Liver (tissue), 9 donors: Measurements from ENCODE around the gene VSIG2. TPM values are rescaled to one million over a fixed set of nuclear protein-coding genes. Genes with fewer than 3 reads are reported as not detected.

Source experiments
- DNase-seq: peaks from one replicate; pipeline ENCODE4 v3.0.0-alpha.2; 2017; ENCODE audit warnings: low spot score
- H3K27ac ChIP-seq, 2 donors: one replicate each; pipeline ENCODE4 v1.7.0; 2013; ENCODE audit warnings: inconsistent platforms in 2 of 2, low read length in 2 of 2, control low read depth in 1 of 2, low read depth in 1 of 2, mild to moderate bottlenecking in 1 of 2
- H3K27me3 ChIP-seq, 4 donors: one replicate each; pipeline versions ENCODE4 v1.6.1 to v1.7.0; 2013; ENCODE audit warnings: low read length in 3 of 4, inconsistent platforms in 1 of 4, mild to moderate bottlenecking in 1 of 4, moderate library complexity in 1 of 4; ENCODE audit not compliant: control insufficient read depth in 4 of 4, insufficient read depth in 4 of 4
- H3K36me3 ChIP-seq, 4 donors: one replicate each; pipeline versions ENCODE4 v1.6.1 to v1.7.0; 2013; ENCODE audit warnings: low read length in 3 of 4, mild to moderate bottlenecking in 3 of 4, low read depth in 1 of 4, moderate library complexity in 1 of 4; ENCODE audit not compliant: control insufficient read depth in 4 of 4, insufficient read depth in 3 of 4
- H3K4me1 ChIP-seq, 4 donors: one replicate each; pipeline versions ENCODE4 v1.6.1 to v1.7.0; 2013; ENCODE audit warnings: low read length in 3 of 4, mild to moderate bottlenecking in 3 of 4, moderate library complexity in 1 of 4; ENCODE audit not compliant: control insufficient read depth in 4 of 4, insufficient read depth in 4 of 4
- H3K4me3 ChIP-seq, 3 donors: one replicate each; pipeline versions ENCODE4 v1.6.1 to v1.7.0; 2013; ENCODE audit warnings: low read length in 3 of 3, control low read depth in 1 of 3, low read depth in 1 of 3, mild to moderate bottlenecking in 1 of 3
- H3K9ac ChIP-seq, 2 donors: one replicate each; pipeline ENCODE4 v1.7.0; 2013; ENCODE audit warnings: low read length in 2 of 2, mild to moderate bottlenecking in 2 of 2, moderate library complexity in 2 of 2, control low read depth in 1 of 2, low read depth in 1 of 2
- H3K9me3 ChIP-seq, 4 donors: one replicate each; pipeline versions ENCODE4 v1.6.1 to v1.7.0; 2013; ENCODE audit warnings: low read length in 3 of 4; ENCODE audit not compliant: control insufficient read depth in 4 of 4
- GABPA ChIP-seq, 2 donors: IDR thresholded peaks in 1 of 2; conservative IDR thresholded peaks in 1 of 2; 2 replicates each; pipeline ENCODE4 v1.6.1; 2016; ENCODE audit warnings: antibody characterized with exemption in 2 of 2, mild to moderate bottlenecking in 1 of 2, moderate library complexity in 1 of 2
- HNF4A ChIP-seq, 2 donors: conservative IDR thresholded peaks; 2 replicates each; pipeline ENCODE4 v1.6.1; 2016; ENCODE audit warnings: antibody characterized with exemption in 2 of 2, mild to moderate bottlenecking in 2 of 2
- HNF4G ChIP-seq: IDR thresholded peaks from 2 replicates; pipeline ENCODE4 v1.6.1; 2016; ENCODE audit warnings: antibody characterized with exemption
- REST ChIP-seq: IDR thresholded peaks from 2 replicates; pipeline ENCODE4 v1.6.1; 2016; ENCODE audit warnings: antibody characterized with exemption, mild to moderate bottlenecking
- TAF1 ChIP-seq: conservative IDR thresholded peaks from 2 replicates; pipeline ENCODE4 v1.6.1; 2016; ENCODE audit warnings: antibody characterized with exemption, mild to moderate bottlenecking
- WGBS: extraction: QIAGEN DNeasy Blood & Tissue Kit; methylation state at CpG from one replicate; pipeline ENCODE4 v1.1.7; 2013; 5-methylcytosine and 5-hydroxymethylcytosine counted together
- polyA plus RNA-seq, 2 donors: library from polyadenylated mRNA; stranded (reverse) in 1 of 2; unstranded in 1 of 2; fragments of 200-250 nt in 1 of 2; fragments of >200 nt in 1 of 2; fragmentation: Nextera tagmentation in 1 of 2; extraction: Ambion mirVana in 1 of 2; gene quantifications; one replicate each; pipeline versions ENCODE4 v1.2.1 to v1.2.3, GENCODE V29; 2013 to 2015
- total RNA-seq, 2 donors: library from RNA; depleted of rRNA; stranded (reverse); fragments of >200 nt; gene quantifications; one replicate each; pipeline ENCODE4 v1.2.3, GENCODE V29; 2014
- TF ChIP-seq, protein P1 (sequence below): IDR thresholded peaks from 2 replicates; pipeline ENCODE4 v1.6.1; 2016; ENCODE audit warnings: antibody characterized with exemption
- TF ChIP-seq, protein P2 (sequence below): fragments of 150-350 bp; IDR thresholded peaks from 2 replicates; pipeline ENCODE4 v1.5.1; 2017; ENCODE audit warnings: improper control_type of control experiment, low read depth, low read length; ENCODE audit not compliant: missing input control
- donor health status: healthy.
- donor health status: healthy.
- donor health status: healthy.
- donor health status: healthy.
- donor health status: healthy.

Gene VSIG2
- total and polyA plus RNA-seq, 4 donors = 0.51 to 1.3 (median 0.75) TPM; not detected in 1

DNA sequence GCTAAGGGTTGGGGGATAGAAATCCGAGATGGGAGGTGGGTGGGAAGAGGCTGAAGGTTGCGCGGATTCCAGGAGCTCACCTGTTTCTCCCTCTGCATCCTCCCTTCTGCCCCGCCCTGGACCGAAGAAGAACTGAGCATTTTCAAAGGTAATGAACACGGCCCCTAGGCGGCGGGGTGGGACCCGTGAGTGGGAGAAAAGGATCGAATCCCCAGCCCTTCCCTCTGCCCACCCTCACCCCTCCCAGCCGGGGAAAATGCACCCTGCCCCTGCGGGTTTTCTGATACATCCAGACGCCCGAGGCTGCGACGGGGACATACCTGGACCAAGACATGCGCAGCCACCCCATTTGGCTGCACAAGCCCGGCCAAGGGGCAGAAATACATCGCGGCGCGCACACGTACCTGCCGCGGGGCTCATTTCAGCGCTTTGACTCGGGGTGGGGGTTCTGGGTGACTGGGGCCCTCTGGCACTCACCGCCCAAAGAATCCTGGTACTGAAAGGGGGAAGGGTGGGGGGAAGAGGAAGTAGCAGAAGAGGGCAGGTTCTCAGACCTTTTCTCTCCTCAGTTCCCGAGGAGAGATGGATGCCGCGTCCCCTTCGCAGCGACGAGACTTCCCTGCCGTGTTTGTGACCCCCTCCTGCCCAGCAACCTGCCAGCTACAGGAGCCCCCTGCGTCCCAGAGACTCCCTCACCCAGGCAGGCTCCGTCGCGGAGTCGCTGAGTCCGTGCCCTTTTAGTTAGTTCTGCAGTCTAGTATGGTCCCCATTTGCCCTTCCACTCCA, 6.0 kb downstream of the VSIG2 start:
- peaks cover 0 to 10% (median under 1%) of the 10 kb centered on the region in 4 donors for H3K27me3 ChIP-seq
- peak overlapping the region; percentile 21 to 61 for H3K27ac ChIP-seq

More for the DNA sequence above, 6.0 kb downstream of the VSIG2 start:
- Histone ChIP-seq H3K4me1 (peaks cover 9 to 15% (median 9%) of the 10 kb centered on the region in 4 donors), H3K9ac (peak overlapping the region; percentile 28 to 48), H3K4me3 (peak overlapping the region; percentile 43 to 65 (median 49)), H3K36me3 (no peaks in the 10 kb centered on the region), H3K9me3 (no peaks in the 10 kb centered on the region)
- no peak for DNase-seq
- 5% methylated on average over 41 of the region's 41 CpGs for WGBS
- TF ChIP-seq TAF1 = no peak
- no peak for TF ChIP-seq HNF4G
- no peak for TF ChIP-seq GABPA (IDR thresholded peaks at IDR 0.05 in 1 of 2, conservative IDR thresholded peaks at IDR 0.05 in 1 of 2)
- no peak for TF ChIP-seq HNF4A (conservative IDR thresholded peaks at IDR 0.05)
- TF ChIP-seq REST = no peak
- TF ChIP-seq, protein P1, sequence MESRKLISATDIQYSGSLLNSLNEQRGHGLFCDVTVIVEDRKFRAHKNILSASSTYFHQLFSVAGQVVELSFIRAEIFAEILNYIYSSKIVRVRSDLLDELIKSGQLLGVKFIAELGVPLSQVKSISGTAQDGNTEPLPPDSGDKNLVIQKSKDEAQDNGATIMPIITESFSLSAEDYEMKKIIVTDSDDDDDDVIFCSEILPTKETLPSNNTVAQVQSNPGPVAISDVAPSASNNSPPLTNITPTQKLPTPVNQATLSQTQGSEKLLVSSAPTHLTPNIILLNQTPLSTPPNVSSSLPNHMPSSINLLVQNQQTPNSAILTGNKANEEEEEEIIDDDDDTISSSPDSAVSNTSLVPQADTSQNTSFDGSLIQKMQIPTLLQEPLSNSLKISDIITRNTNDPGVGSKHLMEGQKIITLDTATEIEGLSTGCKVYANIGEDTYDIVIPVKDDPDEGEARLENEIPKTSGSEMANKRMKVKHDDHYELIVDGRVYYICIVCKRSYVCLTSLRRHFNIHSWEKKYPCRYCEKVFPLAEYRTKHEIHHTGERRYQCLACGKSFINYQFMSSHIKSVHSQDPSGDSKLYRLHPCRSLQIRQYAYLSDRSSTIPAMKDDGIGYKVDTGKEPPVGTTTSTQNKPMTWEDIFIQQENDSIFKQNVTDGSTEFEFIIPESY = no peak
- TF ChIP-seq, protein P2, sequence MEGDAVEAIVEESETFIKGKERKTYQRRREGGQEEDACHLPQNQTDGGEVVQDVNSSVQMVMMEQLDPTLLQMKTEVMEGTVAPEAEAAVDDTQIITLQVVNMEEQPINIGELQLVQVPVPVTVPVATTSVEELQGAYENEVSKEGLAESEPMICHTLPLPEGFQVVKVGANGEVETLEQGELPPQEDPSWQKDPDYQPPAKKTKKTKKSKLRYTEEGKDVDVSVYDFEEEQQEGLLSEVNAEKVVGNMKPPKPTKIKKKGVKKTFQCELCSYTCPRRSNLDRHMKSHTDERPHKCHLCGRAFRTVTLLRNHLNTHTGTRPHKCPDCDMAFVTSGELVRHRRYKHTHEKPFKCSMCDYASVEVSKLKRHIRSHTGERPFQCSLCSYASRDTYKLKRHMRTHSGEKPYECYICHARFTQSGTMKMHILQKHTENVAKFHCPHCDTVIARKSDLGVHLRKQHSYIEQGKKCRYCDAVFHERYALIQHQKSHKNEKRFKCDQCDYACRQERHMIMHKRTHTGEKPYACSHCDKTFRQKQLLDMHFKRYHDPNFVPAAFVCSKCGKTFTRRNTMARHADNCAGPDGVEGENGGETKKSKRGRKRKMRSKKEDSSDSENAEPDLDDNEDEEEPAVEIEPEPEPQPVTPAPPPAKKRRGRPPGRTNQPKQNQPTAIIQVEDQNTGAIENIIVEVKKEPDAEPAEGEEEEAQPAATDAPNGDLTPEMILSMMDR = no peak
